ENCODE data around the gene RAD23B.
"Not testable (repeated sequence)": the region's sequence is repeated elsewhere in the genome, so short reads cannot be mapped to it uniquely, and the experiment has no call there.

The RAD23B gene

GRCh38 chr9:107282759-107283622 lies at the start of gene RAD23B:
Gene RAD23B, plus strand, starts transcription at chr9:107283279. Its CDS starts 351 bp downstream, at chr9:107283630.
- peak; percentile 96 for DNase-seq

GRCh38 chr9:107235765-107236442 lies 47.2 kb upstream of the RAD23B start:
- DNase-seq = no peak

GRCh38 chr9:107237873-107238272 lies 45.2 kb upstream of the RAD23B start:
- no peak for DNase-seq

DNA sequence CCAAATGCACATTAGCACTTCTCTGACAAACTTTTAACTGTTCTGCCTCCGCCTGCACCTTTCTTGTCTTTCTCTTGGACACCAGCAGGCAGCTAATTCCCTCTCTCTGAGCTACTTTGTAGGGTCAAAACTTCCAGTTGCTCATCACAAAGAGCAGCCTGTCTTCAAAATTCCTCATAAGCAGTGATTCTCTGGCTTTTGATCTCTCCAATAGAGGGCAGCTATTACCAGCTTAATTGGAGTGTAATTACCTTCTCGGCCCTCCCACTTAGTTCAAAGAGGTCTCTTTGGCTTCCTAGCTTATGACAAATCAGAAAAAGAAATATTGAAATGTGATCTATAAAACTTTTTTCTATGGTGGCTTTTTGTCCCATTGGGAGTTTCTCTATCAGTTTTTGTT lies 43.6 kb upstream of the RAD23B start:
- DNase-seq = no peak

DNA sequence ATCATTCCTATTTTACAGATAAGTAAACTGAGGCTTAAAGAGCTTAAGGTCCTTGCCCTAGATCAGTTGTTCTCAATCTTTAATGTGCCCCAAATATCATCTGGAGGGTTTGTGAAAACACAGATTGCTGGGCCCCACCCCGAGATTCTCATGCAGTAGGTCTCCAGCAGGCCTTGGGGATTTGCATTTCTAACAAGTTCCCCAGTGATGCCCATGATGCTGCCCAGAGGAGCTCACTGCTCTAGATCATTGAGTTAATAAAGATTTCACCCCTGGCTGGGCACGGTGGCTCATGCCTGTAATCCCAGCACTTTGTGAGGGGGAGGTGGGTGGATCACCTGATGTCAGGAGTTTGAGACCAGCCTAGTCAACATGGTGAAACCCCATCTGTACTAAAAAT lies 42.8 kb upstream of the RAD23B start:
- DNase-seq = no peak

DNA sequence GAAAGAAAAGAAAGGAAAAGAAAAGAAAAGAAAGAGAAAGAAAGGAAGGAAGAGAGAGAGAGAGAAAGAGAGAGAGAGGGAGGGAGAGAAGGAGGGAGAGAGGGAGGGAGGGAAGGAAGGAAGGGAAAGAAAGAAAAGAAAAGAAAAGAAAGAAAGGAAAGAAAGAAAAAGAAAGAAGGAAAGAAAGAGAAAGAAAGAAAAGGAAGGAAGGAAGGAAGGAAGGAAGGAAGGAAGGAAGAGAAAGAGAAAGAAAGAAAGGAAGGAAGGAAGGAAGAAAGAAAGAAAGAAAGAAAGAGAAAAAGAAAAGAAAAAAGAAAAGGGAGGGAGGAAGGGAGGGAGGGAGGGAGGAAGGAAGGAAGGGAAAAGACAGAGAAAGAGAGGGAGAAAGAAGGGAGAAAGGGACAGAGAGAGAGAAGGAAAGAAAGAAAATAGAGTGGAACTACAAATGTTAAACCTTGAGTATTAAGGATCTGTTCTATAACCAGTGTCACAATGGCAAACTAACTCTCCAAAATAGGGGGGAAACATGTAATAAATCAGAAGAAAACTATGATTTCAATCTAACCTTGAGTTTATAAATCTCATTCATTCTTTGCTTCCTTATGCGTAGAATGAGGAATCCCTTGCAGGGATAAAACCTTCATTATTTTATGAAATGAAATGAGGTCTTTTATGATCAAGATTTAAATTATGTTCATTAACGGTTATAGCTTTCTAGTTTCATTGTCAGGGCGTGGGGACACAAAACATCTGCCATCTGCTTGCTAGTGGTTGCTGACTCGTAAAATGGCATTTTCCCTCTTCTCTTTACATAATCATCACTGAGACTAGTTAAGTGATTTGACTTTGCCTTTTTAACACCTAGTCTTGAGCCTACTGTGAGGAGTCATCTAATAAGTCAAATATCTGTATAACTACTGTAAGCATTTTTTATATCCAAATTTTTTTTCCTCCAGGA lies 40.7 kb upstream of the RAD23B start:
- no peak for DNase-seq

GRCh38 chr9:107243742-107244141 lies 39.3 kb upstream of the RAD23B start:
- no peak for DNase-seq

DNA sequence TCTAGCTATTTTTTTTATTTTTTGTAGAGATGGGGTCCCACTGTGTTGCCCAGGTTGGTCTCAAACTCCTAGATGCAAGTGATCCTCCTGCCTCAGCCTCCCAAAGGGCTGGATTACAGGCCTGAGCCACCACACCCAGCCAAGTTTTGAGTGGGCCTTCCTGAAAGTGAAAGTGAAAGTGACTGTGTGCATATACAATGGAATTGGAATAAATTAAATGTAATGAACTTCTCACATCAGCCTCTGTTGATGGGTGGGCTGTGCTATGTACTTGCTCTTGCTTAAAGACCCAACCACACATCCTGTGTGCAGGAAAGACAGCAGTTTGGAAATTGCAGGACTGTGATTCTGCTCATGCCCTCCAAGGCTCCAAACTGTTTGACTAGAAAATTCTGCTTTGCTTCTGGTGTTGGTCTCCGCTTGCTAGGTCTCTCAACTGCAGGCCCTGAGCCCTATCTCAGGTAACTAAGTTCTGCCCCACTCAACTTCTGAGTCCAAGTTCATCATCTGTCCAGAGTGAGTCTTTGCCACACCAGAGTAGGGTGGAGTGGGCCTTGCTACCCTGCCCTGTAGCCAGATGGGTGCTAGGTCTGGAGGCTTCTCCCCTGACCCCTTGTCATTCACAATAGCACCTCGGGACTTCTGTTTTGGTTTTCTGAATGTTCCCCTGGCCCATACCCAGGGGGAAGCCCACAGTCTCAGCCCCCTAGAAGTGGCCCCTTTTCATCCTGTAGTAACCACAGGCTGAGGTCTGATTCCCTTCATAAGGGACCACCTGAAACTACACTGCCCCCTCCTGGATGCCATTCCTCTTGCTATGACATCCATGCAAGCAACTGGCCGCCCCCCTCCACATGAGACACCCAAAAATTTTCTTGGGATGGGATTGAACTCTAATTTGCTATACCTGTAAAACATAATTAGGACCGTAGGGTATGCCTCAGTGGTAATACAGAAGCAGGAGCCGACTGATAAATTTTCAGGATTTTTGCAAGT lies 36.5 kb upstream of the RAD23B start:
- DNase-seq = no peak

GRCh38 chr9:107248714-107249113 lies 34.4 kb upstream of the RAD23B start:
- no peak for DNase-seq

DNA sequence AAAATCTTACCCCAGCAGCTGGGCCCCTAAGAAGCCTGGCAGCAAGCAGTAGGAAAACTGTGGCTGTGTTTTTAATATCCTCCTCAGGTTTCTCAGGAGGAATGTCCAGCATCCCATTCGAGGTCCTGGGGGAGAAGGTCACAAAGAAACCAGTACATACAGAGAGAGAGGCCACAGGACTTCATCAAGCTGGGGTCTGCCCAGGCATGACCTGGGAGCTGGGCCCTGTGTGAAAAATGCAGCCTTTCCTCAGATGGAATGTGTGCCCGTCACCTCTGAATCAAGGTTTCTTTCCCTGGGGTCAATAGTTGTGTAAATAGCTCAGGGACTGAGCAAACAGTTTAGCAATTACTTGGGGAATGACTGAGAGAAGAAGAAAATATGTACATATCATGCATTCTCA lies 33.9 kb upstream of the RAD23B start:
- DNase-seq = no peak

- no peak for DNase-seq
Observed at GRCh38 chr9:107249665-107250285, 33.3 kb upstream of the RAD23B start.

GRCh38 chr9:107251756-107252322 lies 31.2 kb upstream of the RAD23B start:
- no peak for DNase-seq

- no peak for DNase-seq
Observed at GRCh38 chr9:107258919-107259318, 24.2 kb upstream of the RAD23B start.

- DNase-seq = not testable (repeated sequence)
Observed at GRCh38 chr9:107259751-107260313, 23.2 kb upstream of the RAD23B start.

DNA sequence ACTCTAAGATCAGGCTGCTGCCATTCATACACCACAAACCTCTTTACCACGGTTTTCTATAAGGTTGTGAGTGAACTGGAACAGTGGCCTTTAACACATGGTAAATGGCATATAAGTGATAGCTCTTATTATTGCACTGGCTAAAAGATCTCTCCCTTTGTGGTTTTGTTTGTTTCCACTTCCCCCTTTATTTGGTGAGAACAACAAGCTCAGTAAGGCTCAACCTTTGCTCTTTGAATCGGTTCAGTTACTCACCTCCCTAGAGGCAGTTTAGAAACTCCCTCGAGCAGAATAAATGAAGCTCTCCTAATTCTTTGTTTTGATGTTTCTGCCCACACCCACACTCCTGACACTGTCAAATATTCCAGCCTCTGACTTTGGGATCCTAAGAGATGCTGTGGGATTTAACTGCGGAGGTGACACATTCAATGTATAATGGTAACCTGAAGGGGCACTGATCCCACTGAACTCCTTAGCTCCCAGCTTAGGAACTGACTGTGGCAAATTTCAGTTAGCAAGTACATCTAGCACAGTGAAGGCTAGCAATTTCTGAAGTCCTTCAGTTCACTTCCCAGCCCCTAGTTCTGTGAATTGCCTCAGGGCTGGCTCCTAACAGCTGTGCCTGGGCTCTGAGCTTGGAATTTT lies 22.5 kb upstream of the RAD23B start:
- DNase-seq = peak; percentile 70

GRCh38 chr9:107261106-107261505 lies 22.0 kb upstream of the RAD23B start:
- no peak for DNase-seq

DNA sequence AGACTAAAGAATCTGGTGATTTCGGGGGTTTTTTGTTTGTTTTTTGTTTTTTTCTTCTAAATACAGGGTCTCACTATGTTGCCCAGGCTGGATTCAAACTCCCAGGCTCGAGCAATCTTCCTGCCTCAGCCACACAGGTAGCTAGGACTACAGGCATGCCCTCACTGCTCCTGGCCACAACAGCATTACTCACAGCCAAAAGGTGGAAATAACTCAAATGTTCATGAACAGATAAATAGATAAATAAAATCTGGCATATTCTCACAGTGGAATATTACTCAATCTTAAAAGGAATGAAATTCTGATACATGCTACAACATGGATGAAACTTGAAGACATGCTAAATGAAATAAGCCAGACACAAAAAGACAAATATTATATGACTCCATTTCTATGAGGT lies 19.8 kb upstream of the RAD23B start:
- no peak for DNase-seq

GRCh38 chr9:107266624-107267368 lies 16.3 kb upstream of the RAD23B start:
- no peak for DNase-seq

DNA sequence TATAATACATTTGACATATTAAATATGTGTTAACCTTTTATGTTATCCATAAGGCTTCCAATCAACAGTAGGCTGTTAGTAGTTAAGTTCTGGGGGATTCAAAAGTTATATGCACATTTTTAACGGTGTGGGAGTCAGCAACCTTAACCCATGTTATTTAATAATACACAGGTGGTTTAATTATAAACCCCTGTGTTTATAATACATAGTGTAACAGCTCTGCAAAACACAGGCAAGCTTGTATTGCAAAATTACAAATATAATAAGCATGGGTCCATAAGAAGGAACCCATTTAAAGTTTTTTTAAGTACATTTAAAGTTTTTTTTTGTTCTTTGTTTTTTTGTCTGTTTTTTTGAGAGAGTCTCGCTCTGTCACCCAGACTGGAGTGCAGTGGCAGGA lies 14.5 kb upstream of the RAD23B start:
- DNase-seq = no peak

All from MV-4-11 (cell line).